HG03045 (cell line): ENCODE measurements around the gene EDDM13.
"Not testable (repeated sequence)": the region's sequence is repeated elsewhere in the genome, so short reads cannot be mapped to it uniquely, and the experiment has no call there.

Experiments used
- ATAC-seq: cut with Tn5 transposase; IDR thresholded peaks from one replicate; pipeline ENCODE4 v1.9.1; 2021; ENCODE audit warnings: mild to moderate bottlenecking, moderate library complexity; ENCODE audit not compliant: unreplicated experiment

Gene EDDM13

DNA sequence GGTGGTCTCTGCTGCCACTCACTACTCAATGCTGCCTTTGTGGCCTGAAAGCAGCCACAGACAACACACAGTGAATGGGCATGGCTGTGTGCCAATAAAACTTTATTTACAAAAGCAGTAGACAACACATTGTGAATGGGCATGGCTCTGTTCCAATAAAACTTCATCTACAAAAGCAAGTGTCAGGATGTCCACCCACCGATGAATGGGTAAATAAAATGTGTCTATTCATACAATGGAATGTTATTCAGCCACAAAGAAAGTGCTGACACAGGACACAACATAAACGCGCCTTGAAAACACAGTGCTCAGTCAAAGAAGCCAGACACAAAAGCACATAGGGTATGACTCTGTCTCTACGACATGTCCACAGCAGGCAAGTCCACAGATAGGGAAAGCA, 22.0 kb downstream of the EDDM13 start:
- ATAC-seq = no peak

DNA sequence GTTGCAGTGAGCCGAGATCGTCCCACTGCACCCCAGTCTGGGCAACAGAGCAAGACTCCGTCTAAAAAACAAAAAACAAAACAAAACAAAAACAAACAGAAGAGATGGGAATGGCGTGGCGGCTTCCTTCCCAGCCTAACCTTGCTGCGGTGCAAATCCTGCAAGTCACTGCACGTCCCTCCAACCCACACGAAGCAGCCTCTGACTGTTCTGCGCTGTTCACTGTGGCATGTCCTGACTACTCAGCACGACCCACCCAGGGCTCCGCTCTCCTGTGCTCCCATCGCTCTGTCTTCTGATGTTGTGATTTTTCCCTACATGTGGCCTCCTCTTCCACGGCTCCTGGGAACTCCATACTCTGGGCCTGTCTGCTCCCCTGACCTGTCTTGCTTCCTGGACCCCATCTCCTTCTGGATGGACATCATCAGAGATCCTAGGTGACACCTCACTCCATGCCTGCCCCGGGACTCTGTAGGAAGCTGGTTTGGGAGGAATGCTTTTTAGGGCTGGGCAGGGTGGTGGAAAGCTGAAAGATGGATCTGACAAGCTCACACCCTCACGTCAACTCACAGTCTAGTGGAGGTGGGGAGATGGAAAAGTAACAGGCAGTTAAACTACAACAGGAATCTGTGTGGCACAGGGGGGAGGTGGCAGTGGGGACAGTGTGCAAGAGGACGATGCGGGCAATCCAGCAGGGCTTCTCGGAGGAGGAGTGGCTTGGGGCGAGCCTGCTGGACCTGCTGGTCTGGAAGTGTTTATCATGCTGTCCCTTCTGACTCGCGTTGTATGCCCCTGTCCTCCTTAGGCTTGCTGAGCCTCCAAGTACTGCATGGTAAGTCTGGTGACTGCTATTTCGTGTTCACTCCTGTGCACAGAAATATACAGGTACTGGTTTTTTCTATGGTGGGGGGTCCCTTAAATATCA, 23.2 kb downstream of the EDDM13 start:
- ATAC-seq = no peak

DNA sequence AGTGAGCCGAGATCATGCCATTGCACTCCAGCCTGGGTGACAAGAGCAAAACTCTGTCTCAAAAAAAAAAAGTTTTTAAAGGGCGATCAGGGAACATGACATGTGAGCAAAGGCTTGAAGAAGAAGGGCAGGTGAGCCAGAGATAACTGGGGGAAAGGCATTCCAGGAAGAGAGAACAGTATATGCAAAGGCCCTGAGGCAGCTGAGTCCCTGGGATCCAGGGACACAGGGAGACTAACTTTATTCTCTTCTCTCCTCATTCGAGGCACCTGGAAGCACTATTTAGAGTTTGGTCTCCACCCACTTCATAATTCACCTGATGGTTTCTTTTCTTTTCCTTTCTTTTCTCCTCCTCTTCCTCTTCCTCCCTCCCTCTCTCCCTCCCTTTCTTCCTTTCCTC, 24.5 kb downstream of the EDDM13 start:
- ATAC-seq = no peak

DNA sequence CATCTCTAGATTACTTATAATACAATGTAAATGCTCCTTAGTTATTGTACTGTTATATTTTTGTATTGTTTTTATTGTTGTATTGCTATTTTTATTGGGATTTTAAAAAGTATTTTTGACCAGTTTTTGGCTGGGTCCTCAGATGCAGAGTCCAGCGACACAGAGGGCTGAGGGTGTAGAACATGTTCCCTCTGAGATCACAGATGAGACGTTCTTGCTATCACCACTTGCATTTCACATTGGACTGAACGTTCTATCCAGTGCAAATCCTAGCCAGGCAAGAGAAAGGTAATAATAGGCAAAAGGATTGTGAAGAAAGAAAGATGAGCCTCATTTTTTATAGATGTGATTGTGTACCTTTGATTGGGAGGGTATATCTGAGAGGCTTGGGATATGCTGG, 27.1 kb downstream of the EDDM13 start:
- ATAC-seq = no peak

DNA sequence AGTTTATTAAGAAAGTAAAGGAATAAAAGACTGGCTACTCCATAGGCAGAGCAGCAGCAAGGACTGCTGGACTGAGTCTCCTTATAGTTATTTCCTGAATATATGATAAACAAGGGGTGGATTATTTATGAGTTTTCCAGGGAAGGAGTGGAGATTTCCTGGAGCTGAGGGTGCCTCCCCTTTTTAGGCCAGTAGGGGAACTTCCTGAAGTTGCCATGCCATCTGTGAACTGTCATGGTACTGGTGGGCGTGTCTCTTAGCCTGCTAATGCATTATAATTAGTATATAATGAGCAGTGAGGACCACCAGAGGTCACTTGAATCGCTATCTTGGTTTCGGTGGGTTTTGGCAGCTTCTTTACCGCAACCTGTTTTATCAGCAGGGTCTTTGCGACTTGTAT, 28.6 kb downstream of the EDDM13 start:
- no peak for ATAC-seq

DNA sequence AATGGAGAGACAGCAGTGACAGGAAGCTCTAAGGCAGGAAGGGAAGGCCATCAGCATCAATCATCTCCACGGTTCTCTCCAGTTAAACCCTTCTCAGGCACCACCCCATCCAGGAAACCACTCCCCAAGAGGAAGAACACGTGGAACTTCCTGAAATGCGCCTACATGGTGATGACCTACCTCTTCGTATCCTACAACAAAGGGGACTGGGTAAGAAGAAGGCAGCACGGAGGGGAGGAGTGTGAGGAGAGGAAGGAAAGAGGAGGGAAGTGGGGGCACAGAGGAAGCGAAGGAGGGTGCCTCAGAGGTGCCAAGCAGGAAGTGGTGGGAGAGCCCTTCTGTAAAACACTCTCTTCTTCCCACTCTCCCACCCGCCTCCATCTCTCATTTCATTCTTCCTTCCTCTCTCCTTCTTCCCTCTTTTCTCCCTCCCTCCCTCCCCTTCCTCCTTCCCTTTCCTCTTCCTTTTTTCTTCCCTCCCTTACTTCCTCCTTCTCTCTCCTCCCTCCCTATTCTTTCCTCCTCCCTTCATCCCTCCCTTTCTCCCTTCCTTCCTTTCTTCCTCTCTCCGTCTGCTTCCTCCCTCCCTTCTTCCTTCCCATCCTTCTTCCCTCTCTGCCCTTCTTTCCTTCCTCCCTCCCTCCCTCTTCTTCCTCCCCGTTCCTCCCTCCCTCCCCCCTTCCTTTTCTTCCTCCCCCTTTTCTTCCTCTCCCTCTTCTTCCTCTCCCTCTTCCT, 29.5 kb downstream of the EDDM13 start:
- no peak for ATAC-seq

DNA sequence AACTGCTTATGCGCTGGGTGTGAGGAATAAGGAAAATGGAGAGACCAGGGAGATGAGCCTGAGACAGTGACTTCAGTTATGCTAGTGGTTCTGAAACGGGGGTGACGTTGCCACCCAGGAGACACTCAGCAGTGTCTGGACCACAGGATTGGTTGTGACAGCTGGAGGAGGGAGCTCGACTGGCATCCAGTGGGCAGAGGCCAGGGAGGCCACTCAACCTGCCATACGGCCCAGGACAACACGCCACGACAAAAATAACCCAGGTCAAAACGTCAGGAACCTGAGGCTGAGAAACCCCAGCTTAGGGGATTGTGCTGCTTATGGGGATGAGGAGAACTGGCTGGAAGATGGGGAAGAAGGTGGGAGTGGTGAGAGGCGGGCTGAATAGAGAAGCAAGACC, 31.7 kb downstream of the EDDM13 start:
- ATAC-seq = no peak

DNA sequence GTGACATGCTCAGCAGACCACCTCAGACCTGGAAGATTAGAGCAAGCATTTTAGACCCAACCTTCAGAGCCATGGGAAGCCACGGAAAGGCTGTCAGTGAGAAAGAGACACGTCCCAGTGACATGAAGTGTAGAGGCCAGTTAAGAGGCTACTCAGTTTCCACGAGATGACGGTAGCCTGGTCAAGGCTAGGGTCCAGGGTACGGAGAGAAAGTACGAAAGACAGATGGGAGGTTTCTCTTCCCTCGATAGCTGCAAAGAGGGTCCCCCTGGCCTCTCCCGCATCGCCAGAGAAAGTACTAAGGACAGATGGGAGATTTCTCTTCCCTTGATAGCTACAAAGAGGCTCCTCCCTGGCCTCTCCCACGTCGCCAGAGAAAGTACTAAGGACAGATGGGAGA, 33.5 kb downstream of the EDDM13 start:
- no peak for ATAC-seq

DNA sequence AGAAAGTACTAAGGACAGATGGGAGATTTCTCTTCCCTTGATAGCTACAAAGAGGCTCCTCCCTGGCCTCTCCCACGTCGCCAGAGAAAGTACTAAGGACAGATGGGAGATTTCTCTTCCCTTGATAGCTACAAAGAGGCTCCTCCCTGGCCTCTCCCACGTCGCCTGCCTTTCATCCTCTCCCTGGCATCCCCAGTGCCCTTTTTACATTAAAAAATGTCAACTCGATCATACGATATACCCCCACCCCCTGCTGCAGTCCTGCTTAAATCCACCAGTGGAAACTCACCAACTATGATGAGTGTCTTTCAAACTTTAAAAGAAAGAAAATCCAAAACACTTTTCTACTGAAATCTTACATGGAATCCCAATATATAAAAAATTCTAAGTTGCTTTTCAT, 34.5 kb downstream of the EDDM13 start:
- ATAC-seq = not testable (repeated sequence)

DNA sequence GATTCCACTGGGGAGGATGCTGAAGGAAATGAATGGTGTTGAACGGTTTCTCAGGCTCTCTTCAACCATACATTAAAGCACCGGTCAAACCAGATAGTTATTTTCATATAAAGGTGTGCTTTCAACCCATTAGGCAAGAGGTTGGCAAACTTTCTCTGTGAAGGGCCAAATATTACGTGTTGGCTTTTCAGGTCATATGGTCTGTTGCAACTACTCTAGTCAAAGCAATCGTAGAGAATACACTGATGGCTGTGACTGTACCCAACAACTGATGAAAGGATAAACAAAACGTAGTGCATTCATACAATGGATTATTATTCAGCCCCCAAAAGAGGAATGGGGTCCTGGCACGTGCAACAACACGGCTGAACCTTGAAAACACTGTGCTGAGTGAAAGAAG, 36.2 kb downstream of the EDDM13 start:
- no peak for ATAC-seq

DNA sequence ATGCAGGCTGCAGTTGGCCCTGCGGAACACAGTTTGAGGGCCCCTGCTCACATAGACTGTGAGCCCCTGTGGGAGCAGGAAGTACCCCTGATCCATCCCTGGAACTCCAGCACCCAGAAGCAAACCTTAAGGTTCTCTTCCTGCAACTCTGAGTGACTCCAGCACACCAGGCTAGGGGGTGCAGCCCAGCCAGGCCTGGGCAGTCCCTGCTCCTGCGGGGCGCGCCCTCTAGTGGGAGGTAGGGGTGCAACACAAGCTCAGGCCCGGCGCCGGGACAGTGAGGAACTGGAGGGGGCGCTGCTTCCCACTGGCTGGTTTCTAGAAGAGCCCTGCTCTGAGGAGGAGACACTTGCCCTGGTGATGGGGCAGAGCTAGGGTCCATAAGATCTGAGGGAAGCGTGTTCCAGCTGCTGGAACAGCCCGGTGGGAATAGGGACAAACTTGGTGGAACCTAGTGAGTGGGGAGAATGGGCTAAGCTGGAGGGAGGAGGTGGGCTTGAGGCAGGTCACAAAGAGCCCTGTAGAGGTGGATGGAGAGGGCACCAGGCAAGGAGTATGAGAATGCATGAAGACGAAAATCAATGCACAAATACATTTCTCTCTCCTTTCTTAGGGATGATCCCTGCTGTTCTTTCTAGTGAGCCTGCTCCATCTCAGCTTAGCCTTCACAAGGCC, 37.1 kb downstream of the EDDM13 start:
- ATAC-seq = no peak

DNA sequence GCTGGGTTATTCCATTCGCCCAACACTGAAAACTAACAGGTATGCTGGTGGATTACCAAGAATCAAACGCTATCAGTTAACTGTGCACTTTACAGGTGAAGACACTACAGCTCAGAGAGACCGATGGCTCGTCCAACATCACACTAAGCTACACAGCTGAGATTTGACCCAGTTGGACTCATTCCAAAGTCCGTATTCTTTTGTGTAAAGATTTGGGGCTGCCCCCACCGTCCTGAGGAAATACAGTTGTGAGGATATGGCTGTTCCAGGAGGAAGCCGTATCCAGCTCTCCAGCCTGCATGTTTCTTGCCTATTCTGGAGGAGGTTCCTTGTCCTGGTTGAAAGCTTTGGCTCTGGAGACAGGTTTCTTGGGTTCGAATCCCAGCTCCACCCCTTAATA, 37.9 kb downstream of the EDDM13 start:
- ATAC-seq = no peak

DNA sequence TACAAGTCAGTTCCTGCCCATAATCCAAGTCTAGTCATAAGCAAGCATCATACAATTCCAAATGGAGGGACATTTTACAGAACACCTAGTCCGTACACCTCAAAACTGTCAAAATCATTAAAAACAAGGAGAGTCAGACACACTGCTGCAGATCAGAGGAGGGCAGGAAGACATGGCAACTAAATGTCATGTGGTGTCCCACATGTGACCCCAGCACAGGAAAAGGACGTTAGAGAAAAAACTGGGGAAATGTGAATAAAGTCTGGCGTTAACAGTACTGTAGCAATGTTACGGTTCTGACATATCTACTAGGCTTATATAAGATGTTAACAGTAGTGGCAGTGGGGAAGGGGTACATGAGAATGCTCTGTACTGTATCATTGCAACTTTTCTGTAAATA, 39.8 kb downstream of the EDDM13 start:
- no peak for ATAC-seq

DNA sequence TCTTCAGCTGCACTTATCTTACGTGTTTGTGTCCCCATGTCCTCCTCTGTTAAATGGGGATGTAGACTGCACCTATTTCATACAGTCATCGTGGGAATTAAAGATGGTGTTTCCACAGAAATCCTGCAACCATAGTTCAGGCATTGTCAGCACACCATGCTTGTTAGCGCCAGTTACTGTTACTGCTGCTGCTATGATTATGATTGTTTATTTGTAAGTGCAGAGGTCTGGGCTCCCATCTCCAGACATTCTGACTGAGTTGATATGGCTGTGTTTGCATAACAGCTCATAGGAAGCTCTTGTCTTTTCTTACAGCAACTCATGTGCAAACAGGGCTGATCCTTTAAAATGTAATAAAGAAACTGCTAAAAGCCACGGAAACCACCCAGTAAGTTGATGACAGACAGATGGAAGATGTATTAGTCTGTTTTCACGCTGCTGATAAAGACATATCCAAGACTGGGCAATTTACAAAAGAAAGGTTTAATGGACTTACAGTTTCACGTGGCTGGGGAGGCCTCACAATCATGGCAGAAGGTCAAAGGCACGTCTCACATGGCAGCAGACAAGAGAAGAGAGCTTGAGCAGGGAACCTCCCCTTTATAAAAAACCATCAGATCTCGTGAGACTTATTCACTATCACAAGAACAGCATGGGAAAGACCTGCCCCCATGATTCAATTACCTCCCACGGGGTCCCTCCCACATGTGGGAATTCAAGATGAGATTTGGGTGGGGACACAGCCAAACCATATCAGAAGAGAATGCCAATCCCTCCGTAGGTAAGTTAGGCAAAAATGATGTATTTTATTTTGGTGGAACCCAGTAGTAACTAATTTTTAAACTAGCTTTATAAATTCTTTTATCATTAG, 40.5 kb downstream of the EDDM13 start:
- no peak for ATAC-seq

DNA sequence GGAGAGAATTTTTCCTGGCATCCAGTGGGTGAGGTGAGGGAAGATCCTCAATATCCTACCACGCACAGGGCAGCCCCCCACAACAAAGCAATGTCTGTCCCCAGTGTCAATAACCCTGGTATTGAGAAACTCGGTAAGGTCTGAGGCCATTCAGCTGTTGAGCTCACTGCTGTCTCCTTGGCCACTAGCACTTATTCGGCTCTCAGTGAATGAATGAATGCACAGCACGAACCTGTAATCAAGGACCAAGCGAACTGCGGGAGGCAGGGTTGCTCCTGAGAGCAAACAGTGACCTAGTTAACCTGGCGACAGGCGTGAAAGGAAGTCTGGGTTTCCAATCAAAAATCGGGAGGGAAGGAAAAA, 41.5 kb downstream of the EDDM13 start:
- ATAC-seq = peak; percentile 1

DNA sequence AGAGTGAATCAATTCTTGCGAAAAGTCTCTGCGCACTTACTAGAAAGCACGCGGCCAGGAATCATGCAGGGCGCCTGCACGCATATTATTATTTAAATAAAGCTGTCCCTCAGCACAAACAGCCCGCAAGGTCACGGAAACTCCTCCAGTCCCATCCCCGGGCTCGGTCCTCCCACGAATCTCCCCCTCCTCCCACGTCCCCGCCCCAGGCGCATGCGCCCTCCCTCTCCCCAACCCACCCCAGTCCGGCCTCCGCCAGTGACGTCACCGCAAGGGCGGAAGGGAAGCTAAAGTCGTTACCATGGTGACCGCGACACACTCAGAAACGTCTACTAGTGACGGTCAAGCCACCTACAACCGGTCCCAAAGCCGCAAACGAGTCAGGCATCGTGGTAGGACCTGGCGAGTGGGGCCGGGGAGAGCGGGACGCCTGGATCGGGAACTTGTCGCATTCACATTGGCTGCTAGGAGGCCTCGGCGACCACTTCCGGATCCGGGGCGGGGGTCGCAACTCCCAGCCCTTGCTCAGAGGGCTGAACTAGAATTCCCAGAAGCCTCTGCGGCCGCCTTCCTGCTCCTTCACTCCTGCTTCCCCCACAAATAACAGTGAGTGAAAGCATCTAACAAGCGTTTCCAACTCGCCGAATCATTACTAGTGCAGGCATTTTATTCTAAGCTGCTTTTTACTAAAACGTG, 42.0 kb downstream of the EDDM13 start, which contains the start of gene ZSCAN5A:
TSS of gene ZSCAN5A (minus strand) at position 459 of the 696 bp plus-strand sequence. CDS start 89,793 bp downstream, outside the sequence.
- peak; percentile 76 for ATAC-seq

DNA sequence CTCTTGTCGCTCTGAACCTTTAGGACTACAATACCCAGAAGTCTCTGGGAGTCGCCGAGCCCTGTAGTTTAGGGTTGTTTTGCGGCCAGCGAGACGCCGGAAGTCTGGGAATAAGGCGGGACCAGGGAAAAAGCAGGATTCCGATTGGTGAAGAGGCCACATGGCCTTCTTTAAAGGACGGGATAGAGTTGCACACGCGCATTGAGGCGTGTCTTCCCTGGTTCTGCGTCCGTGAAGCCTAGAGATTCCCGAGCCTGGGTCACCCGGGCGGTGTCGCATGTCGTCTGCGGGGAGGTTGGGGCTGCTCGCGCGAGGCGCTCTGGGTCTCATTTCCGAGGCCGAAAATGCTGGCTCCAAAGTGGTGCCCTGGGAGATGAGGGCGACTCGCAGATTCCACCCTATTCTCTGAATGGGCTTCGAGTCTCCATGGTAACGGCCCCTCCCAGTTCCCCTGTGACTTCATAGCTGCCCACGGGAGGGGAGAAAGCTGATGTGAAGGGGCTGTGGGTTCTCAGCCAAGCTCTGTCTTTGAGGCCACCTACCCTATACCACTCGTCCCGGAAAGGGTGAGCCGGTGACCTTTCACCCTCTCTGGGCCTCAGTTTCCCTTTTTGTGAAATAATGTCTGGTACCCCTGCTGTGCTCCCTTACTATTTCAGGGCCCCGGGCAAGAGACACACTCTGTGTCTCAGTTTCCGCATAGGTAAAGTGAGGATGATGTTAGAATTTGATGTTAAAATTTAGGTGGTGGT, 42.7 kb downstream of the EDDM13 start:
- ATAC-seq = peak; percentile 79

DNA sequence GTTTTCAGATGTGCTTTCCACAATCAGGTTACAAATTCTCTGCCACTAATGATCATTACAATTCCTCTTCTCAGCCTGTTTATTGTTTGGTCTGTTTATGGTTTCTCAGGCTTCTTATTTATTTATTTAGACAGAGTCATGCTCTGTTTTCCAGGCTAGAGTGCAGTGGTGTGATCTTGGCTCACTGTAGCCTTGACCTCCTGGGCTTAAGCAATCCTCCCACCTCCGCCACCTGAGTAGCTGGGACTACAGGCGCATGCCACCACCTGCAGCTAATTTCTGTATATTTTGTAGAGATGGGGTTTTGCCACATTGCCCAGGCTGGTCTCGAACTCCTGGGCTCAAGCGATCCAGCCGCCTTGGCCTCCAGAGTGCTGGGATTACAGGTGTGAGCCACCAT, 44.2 kb downstream of the EDDM13 start:
- no peak for ATAC-seq

DNA sequence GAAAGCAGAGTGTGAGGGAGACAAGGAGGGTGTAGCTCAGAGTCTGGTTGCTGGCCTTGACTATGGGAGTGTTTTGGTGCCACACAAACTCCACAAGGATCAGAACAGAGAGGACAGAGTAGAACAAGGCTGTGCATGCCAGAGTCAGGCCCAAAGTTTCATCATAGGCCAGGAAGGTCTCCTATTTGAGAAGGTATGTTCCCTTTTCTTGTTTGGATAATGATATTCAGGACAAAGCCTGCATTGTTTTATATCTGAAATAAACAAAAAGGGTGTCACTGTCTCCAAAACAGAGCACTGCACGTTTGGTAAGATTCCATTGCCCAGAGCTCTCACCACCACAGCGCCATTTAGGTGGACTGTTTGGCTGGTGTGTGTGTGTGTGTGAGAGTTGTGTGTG, 45.2 kb downstream of the EDDM13 start:
- ATAC-seq = no peak
